Hepatocyte (in vitro differentiated cells): ENCODE data around the gene FAN1. TPM values are rescaled to one million over a fixed set of nuclear protein-coding genes. Genes with fewer than 3 reads are reported as not detected.
A peak's percentile ranks its signal among the peaks of the same experiment; 100 is the strongest.

Experiments used
- DNase-seq: peaks from one replicate; pipeline ENCODE4 v3.0.0-alpha.2; 2016; ENCODE audit warnings: low spot score
- H2AFZ ChIP-seq: fragments of 200-600 bp; sonication (generic); 2 replicates; pipeline ENCODE4 v1.6.0; 2016; ENCODE audit warnings: antibody characterized with exemption, mild to moderate bottlenecking
- H3K27ac ChIP-seq: fragments of 200-600 bp; sonication (generic); 2 replicates; pipeline ENCODE4 v1.5.1; 2016; ENCODE audit warnings: mild to moderate bottlenecking
- H3K27me3 ChIP-seq: fragments of 200-600 bp; sonication (generic); 2 replicates; pipeline ENCODE4 v1.6.1; 2016
- H3K36me3 ChIP-seq: fragments of 200-600 bp; sonication (generic); replicated peaks from 2 replicates; pipeline ENCODE4 v1.5.1; 2016; ENCODE audit warnings: low read depth; ENCODE audit not compliant: insufficient read depth
- H3K4me1 ChIP-seq: fragments of 200-600 bp; sonication (generic); 2 replicates; pipeline ENCODE4 v1.5.1; 2016; ENCODE audit warnings: mild to moderate bottlenecking, moderate library complexity; ENCODE audit not compliant: insufficient read depth
- H3K4me2 ChIP-seq: fragments of 200-600 bp; sonication (generic); 2 replicates; pipeline ENCODE4 v1.6.0; 2016
- H3K4me3 ChIP-seq: fragments of 200-600 bp; sonication (generic); 2 replicates; pipeline ENCODE4 v1.5.1; 2016; ENCODE audit warnings: mild to moderate bottlenecking
- H3K79me2 ChIP-seq: fragments of 200-600 bp; sonication (generic); 2 replicates; pipeline ENCODE4 v1.6.0; 2017; ENCODE audit warnings: mild to moderate bottlenecking
- H3K9me2 ChIP-seq: fragments of 200-600 bp; sonication (generic); replicated peaks from 2 replicates; pipeline ENCODE4 v1.6.0; 2017; ENCODE audit warnings: mild to moderate bottlenecking; ENCODE audit not compliant: insufficient read depth
- H3K9me3 ChIP-seq: fragments of 200-600 bp; sonication (generic); 2 replicates; pipeline ENCODE4 v1.5.1; 2016; ENCODE audit warnings: low read depth, mild to moderate bottlenecking
- H4K20me1 ChIP-seq: fragments of 200-600 bp; sonication (generic); 2 replicates; pipeline ENCODE4 v1.6.0; 2016; ENCODE audit warnings: mild to moderate bottlenecking; ENCODE audit not compliant: insufficient read depth, poor library complexity, severe bottlenecking
- CTCF ChIP-seq: fragments of 200-600 bp; sonication (generic); IDR thresholded peaks from 2 replicates; pipeline ENCODE4 v1.5.1; 2016; ENCODE audit warnings: antibody characterized with exemption, mild to moderate bottlenecking; ENCODE audit not compliant: poor library complexity
- EZH2 ChIP-seq: fragments of 200-600 bp; sonication (generic); IDR thresholded peaks from 2 replicates; pipeline ENCODE4 v1.6.1; 2016; ENCODE audit warnings: antibody characterized with exemption, mild to moderate bottlenecking, borderline replicate concordance
- EZH2phosphoT487 ChIP-seq: fragments of 200-600 bp; sonication (generic); IDR thresholded peaks from one replicate; pipeline ENCODE4 v1.6.1; 2018; ENCODE audit warnings: antibody characterized with exemption, mild to moderate bottlenecking, low read depth, moderate library complexity; ENCODE audit not compliant: unreplicated experiment, severe bottlenecking
- WGBS: methylation state at CpG from one replicate; pipeline ENCODE4 v1.1.6; 2016; ENCODE audit warnings: low lambda C conversion rate; ENCODE audit errors: missing lambda C conversion rate; 5-methylcytosine and 5-hydroxymethylcytosine counted together
- polyA plus RNA-seq: library from polyadenylated mRNA; unstranded; fragments of >200 nt; fragmentation: Nextera tagmentation; extraction: Ambion mirVana; gene quantifications from 2 replicates; pipeline ENCODE4 v1.2.1, GENCODE V29; 2016
- total RNA-seq: library from RNA; depleted of rRNA; stranded (reverse); fragments of >200 nt; gene quantifications from 2 replicates; pipeline ENCODE4 v1.2.3, GENCODE V29; 2014

The FAN1 gene
- 18.5 and 19.2 TPM in 2 replicates for total RNA-seq
- 8.3 and 10.4 TPM in 2 replicates for polyA plus RNA-seq

- Histone ChIP-seq H3K9me3 (no peaks in the 10 kb centered on the region), H3K79me2 (peaks cover 6% of the 10 kb centered on the region), H3K9me2 (no peaks in the 10 kb centered on the region), H3K27me3 (no peaks in the 10 kb centered on the region), H3K4me1 (no peaks in the 10 kb centered on the region), H2AFZ (peak within 1 kb of the TSS; percentile 81), H3K27ac (peak within 1 kb of the TSS; percentile 62), H3K4me3 (peak within 1 kb of the TSS; percentile 54), H4K20me1 (no peaks in the 10 kb centered on the region), H3K36me3 (no peaks in the 10 kb centered on the region), H3K4me2 (peak within 1 kb of the TSS; percentile 78)
- TF ChIP-seq EZH2phosphoT487, result no peak
- no peak for TF ChIP-seq EZH2
- TF ChIP-seq CTCF, result no peak
- peak; percentile 92 for DNase-seq
- WGBS, result 1% methylated on average over 58 of the region's 65 CpGs
Observed at GRCh38 chr15:30903497-30904187, at the start of gene FAN1. Gene FAN1, plus strand, starts transcription at chr15:30903915. Its CDS starts 749 bp downstream, at chr15:30904664.

- Histone ChIP-seq H3K9me2 (no peaks in the 10 kb centered on the region), H2AFZ (no peak overlapping the region), H3K9me3 (no peaks in the 10 kb centered on the region), H3K4me2 (peak overlapping the region; percentile 36), H4K20me1 (no peaks in the 10 kb centered on the region), H3K27ac (no peak overlapping the region), H3K4me1 (no peaks in the 10 kb centered on the region), H3K4me3 (no peak overlapping the region), H3K79me2 (no peaks in the 10 kb centered on the region), H3K36me3 (no peaks in the 10 kb centered on the region), H3K27me3 (no peaks in the 10 kb centered on the region)
- TF ChIP-seq EZH2, result no peak
- no peak for TF ChIP-seq EZH2phosphoT487
- TF ChIP-seq CTCF, result peak; percentile 72
- WGBS, result 21% methylated on average over 7 of the region's 7 CpGs
- DNase-seq, result peak; percentile 54
Observed at GRCh38 chr15:30859091-30859874, 44.4 kb upstream of the FAN1 start.

GRCh38 chr15:30865257-30865656 is 38.5 kb upstream of the FAN1 start:
- Histone ChIP-seq H3K4me3 (no peak overlapping the region), H4K20me1 (no peaks in the 10 kb centered on the region), H3K4me2 (no peak overlapping the region), H3K27ac (peak overlapping the region; percentile 39), H3K27me3 (no peaks in the 10 kb centered on the region), H2AFZ (no peak overlapping the region), H3K79me2 (no peaks in the 10 kb centered on the region), H3K9me2 (no peaks in the 10 kb centered on the region), H3K36me3 (no peaks in the 10 kb centered on the region), H3K9me3 (no peaks in the 10 kb centered on the region), H3K4me1 (peaks cover 7% of the 10 kb centered on the region)
- TF ChIP-seq EZH2phosphoT487, result no peak
- no peak for TF ChIP-seq EZH2
- TF ChIP-seq CTCF, result no peak
- DNase-seq, result no peak
